Stomach (tissue), 9 donors: Measurements from ENCODE around the gene GDF2. TPM values are rescaled to one million over a fixed set of nuclear protein-coding genes. Genes with fewer than 3 reads are reported as not detected.

Experiments used
- DNase-seq, 2 donors: peaks; one replicate each; pipeline versions ENCODE4 v3.0.0 to v3.0.0-alpha.2; 2013 to 2019
- H3K27ac ChIP-seq, 5 donors: fragments of 200-600 bp in 4 of 5; sonication (generic) in 4 of 5; one replicate each; pipeline ENCODE4 v1.5.1; 2013 to 2019; ENCODE audit warnings: mild to moderate bottlenecking in 1 of 5, moderate library complexity in 1 of 5
- H3K27me3 ChIP-seq, 3 donors: fragments of 200-600 bp; sonication (generic); one replicate each; pipeline ENCODE4 v1.5.1; 2017 to 2019; ENCODE audit warnings: mixed run types in 1 of 3
- H3K36me3 ChIP-seq, 4 donors: fragments of 200-600 bp; sonication (generic); 1 replicate in 3 of 4; 2 replicates in 1 of 4; pipeline ENCODE4 v1.5.1; 2016 to 2019
- H3K4me1 ChIP-seq, 4 donors: fragments of 200-600 bp; sonication (generic); one replicate each; pipeline ENCODE4 v1.5.1; 2016 to 2019
- H3K4me3 ChIP-seq, 4 donors: fragments of 200-600 bp; sonication (generic) in 3 of 4; one replicate each; pipeline ENCODE4 v1.5.1; 2016 to 2019; ENCODE audit warnings: mild to moderate bottlenecking in 1 of 4
- H3K9me3 ChIP-seq, 4 donors: fragments of 200-600 bp; sonication (generic); one replicate each; pipeline ENCODE4 v1.5.1; 2016 to 2019
- CTCF ChIP-seq, 7 experiments: fragments of 450-650 bp in 4 of 7; fragments of 200-600 bp in 3 of 7; sonication (generic) in 3 of 7; IDR thresholded peaks; one replicate each; pipeline ENCODE4 v1.5.1; 2016 to 2019; ENCODE audit warnings: antibody characterized with exemption in 7 of 7, control low read depth in 2 of 7, mild to moderate bottlenecking in 1 of 7
- EP300 ChIP-seq: sonication (generic); formaldehyde crosslinking; IDR thresholded peaks from one replicate; pipeline ENCODE4 v1.6.1; 2017; ENCODE audit warnings: antibody characterized with exemption
- POLR2A ChIP-seq, 4 donors: fragments of 450-650 bp; IDR thresholded peaks; one replicate each; pipeline ENCODE4 v1.6.1; 2016; ENCODE audit warnings: antibody characterized with exemption in 4 of 4, control low read depth in 2 of 4, mild to moderate bottlenecking in 1 of 4, moderate library complexity in 1 of 4
- POLR2AphosphoS5 ChIP-seq, 3 donors: sonication (generic); formaldehyde crosslinking; IDR thresholded peaks; one replicate each; pipeline ENCODE4 v1.6.1; 2016; ENCODE audit warnings: antibody characterized with exemption in 3 of 3
- WGBS, 5 donors: extraction: QIAGEN DNeasy Blood & Tissue Kit in 3 of 5; methylation state at CpG; one replicate each; pipeline versions ENCODE4 v1.1.5 to v1.1.7; 2013 to 2018; 5-methylcytosine and 5-hydroxymethylcytosine counted together
- intact Hi-C: fragments of 100-400 bp; cut with DNase I; formaldehyde crosslinking; loops from one replicate; pipeline ENCODE4 v1.15.1; 2023; ENCODE audit warnings: low total_unique reads
- polyA plus RNA-seq, 3 donors: library from polyadenylated mRNA; stranded (reverse); fragments of 200-250 nt; gene quantifications; one replicate each; pipeline ENCODE4 v1.2.3, GENCODE V29; 2013
- total RNA-seq, 5 donors: library from RNA; depleted of rRNA; stranded (reverse); fragments of >200 nt; gene quantifications; one replicate each; pipeline versions ENCODE4 v1.1.0 to v1.2.3, GENCODE V29; 2014 to 2016
- donor health status: healthy with polysubstance abuse.
- donor health status: Bipolar disorder and iron deficiency.
- donor health status: healthy.

The GDF2 gene
- total and polyA plus RNA-seq, 8 donors: not detected

GRCh38 chr10:47277352-47278151 is 44.7 kb upstream of the GDF2 start:
- DNase-seq: peak in 1 of 2 donors; percentile 33
- intact Hi-C loops: no loop called here
- H3K4me3 ChIP-seq: no peak overlapping the region
- peaks cover 0 to 4% (median 0%) of the 10 kb centered on the region in 3 donors for H3K27me3 ChIP-seq
- H3K27ac ChIP-seq: no peak overlapping the region
- peaks cover 0 to 13% (median 9%) of the 10 kb centered on the region in 4 donors for H3K9me3 ChIP-seq
- no peaks in the 10 kb centered on the region for H3K36me3 ChIP-seq
- H3K4me1 ChIP-seq: no peaks in the 10 kb centered on the region
- 53 to 74% (median 63%) methylated on average over 4 to 7 of the region's 7 CpGs for WGBS, 5 donors
- no peak for TF ChIP-seq POLR2AphosphoS5 (IDR thresholded peaks at IDR 0.05)
- no peak for TF ChIP-seq POLR2A (IDR thresholded peaks at IDR 0.05)
- TF ChIP-seq EP300: no peak
- no peak for TF ChIP-seq CTCF (IDR thresholded peaks at IDR 0.05)

GRCh38 chr10:47278152-47278473 is 44.1 kb upstream of the GDF2 start:
- peaks cover 0 to 4% (median 0%) of the 10 kb centered on the region in 3 donors for H3K27me3 ChIP-seq
- peaks cover 0 to 7% (median 4%) of the 10 kb centered on the region in 4 donors for H3K9me3 ChIP-seq
- TF ChIP-seq POLR2AphosphoS5 (IDR thresholded peaks at IDR 0.05): no peak
- TF ChIP-seq EP300: no peak
- TF ChIP-seq CTCF (IDR thresholded peaks at IDR 0.05): no peak
- no peak for TF ChIP-seq POLR2A (IDR thresholded peaks at IDR 0.05)
- no peaks in the 10 kb centered on the region for H3K36me3 ChIP-seq
- no peak for DNase-seq
- 82 to 91% (median 88%) methylated on average over 6 to 15 of the region's 15 CpGs for WGBS, 5 donors
- intact Hi-C loops: no loop called here
- H3K27ac ChIP-seq: no peak overlapping the region
- H3K4me1 ChIP-seq: no peaks in the 10 kb centered on the region
- no peak overlapping the region for H3K4me3 ChIP-seq

DNA sequence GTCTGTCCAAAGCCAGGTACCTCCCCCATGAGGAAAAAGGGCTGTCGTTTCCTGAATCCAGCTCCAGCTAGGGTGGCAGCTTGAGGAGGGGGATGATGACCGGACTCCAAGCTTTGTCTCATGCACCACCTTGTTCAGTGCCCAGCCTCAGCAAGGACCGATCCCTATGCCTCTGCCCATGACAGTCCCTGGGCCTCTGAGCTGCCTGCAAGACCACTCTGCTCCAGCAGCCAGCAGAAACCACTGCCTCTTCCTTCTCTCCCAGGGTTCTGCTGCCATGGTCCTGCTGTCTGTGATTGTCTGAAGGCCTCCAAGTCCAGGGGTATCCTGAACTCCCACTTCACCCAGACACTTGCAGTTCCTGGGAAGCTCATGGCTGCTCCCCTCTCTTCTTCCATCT is 43.5 kb upstream of the GDF2 start:
- 82 to 94% (median 88%) methylated on average over 2 to 3 of the region's 3 CpGs for WGBS, 5 donors
- H3K27me3 ChIP-seq: peaks cover 0 to 4% (median 0%) of the 10 kb centered on the region in 3 donors
- no peak for DNase-seq
- no peak overlapping the region for H3K4me3 ChIP-seq
- no peak for TF ChIP-seq POLR2AphosphoS5 (IDR thresholded peaks at IDR 0.05)
- no peak for TF ChIP-seq POLR2A (IDR thresholded peaks at IDR 0.05)
- no peak for TF ChIP-seq EP300
- TF ChIP-seq CTCF (IDR thresholded peaks at IDR 0.05): no peak
- no peak overlapping the region for H3K27ac ChIP-seq
- H3K9me3 ChIP-seq: peaks cover 0 to under 1% (median 0%) of the 10 kb centered on the region in 4 donors
- H3K36me3 ChIP-seq: no peaks in the 10 kb centered on the region
- no peaks in the 10 kb centered on the region for H3K4me1 ChIP-seq
- intact Hi-C loops: no loop called here

GRCh38 chr10:47279276-47279675 is 43.0 kb upstream of the GDF2 start:
- no peak for DNase-seq
- WGBS, 5 donors: 63 to 83% (median 74%) methylated on average over 2 of the region's 2 CpGs
- TF ChIP-seq EP300 (no peak), POLR2A (IDR thresholded peaks at IDR 0.05) (no peak), CTCF (IDR thresholded peaks at IDR 0.05) (no peak), POLR2AphosphoS5 (IDR thresholded peaks at IDR 0.05) (no peak)

More at GRCh38 chr10:47279276-47279675, 43.0 kb upstream of the GDF2 start:
- Histone ChIP-seq H3K27ac (no peak overlapping the region), H3K4me3 (no peak overlapping the region), H3K36me3 (no peaks in the 10 kb centered on the region), H3K27me3 (peaks cover 0 to 4% (median 0%) of the 10 kb centered on the region in 3 donors), H3K9me3 (no peaks in the 10 kb centered on the region), H3K4me1 (no peaks in the 10 kb centered on the region)
- intact Hi-C loops: no loop called here
